Activated T-cell treated with anti-CD3 and anti-CD28 coated beads for 48 hours (primary cell): Measurements from ENCODE around the gene TFAP2C.
"Not testable (repeated sequence)": the region's sequence is repeated elsewhere in the genome, so short reads cannot be mapped to it uniquely, and the experiment has no call there.

Experiments
- DNase-seq: peaks from one replicate; pipeline ENCODE4 v3.0.0-alpha.2; 2020; ENCODE audit warnings: low read depth

The TFAP2C gene

GRCh38 chr20:56617489-56617888 is 11.6 kb upstream of the TFAP2C start:
- no peak for DNase-seq

- no peak for DNase-seq
These were observed 7.4 kb upstream of the TFAP2C start for GRCh38 chr20:56621730-56622129.

GRCh38 chr20:56623930-56624329 is 5.2 kb upstream of the TFAP2C start:
- DNase-seq = not testable (repeated sequence)

- no peak for DNase-seq
These were observed 4.1 kb upstream of the TFAP2C start for GRCh38 chr20:56624786-56625681.

GRCh38 chr20:56625837-56626236 is 3.3 kb upstream of the TFAP2C start:
- DNase-seq = no peak

- no peak for DNase-seq
These were observed 2.6 kb upstream of the TFAP2C start for GRCh38 chr20:56626367-56627121.

- no peak for DNase-seq
These were observed 1.7 kb upstream of the TFAP2C start for GRCh38 chr20:56627122-56628014.

- DNase-seq = no peak
These were observed 862 bp upstream of the TFAP2C start for GRCh38 chr20:56628015-56628872.

- no peak for DNase-seq
These were observed 469 bp downstream of the TFAP2C start for GRCh38 chr20:56629464-56630085.

GRCh38 chr20:56630086-56630493 is 984 bp downstream of the TFAP2C start:
- peak; percentile 39 for DNase-seq

- DNase-seq = no peak
These were observed 1.6 kb downstream of the TFAP2C start for GRCh38 chr20:56630506-56631317.

GRCh38 chr20:56631318-56631989 is 2.3 kb downstream of the TFAP2C start:
- no peak for DNase-seq

GRCh38 chr20:56631990-56632327 is 2.9 kb downstream of the TFAP2C start:
- no peak for DNase-seq

GRCh38 chr20:56634307-56634706 is 5.2 kb downstream of the TFAP2C start:
- DNase-seq = no peak

- no peak for DNase-seq
These were observed 5.8 kb downstream of the TFAP2C start for GRCh38 chr20:56634735-56635385.

- DNase-seq = no peak
These were observed 7.6 kb downstream of the TFAP2C start for GRCh38 chr20:56636716-56637115.

GRCh38 chr20:56637576-56637975 is 8.5 kb downstream of the TFAP2C start:
- DNase-seq = no peak

- no peak for DNase-seq
These were observed 17.5 kb downstream of the TFAP2C start for GRCh38 chr20:56646599-56646998.

GRCh38 chr20:56653211-56653610 is 24.1 kb downstream of the TFAP2C start:
- DNase-seq = no peak
